OCI-LY3 (cell line): ENCODE results near the gene SAPCD2.

Experiments used
- CTCF ChIP-seq: fragments of 200-600, 300-600 bp; sonication (generic); IDR thresholded peaks from 2 replicates; pipeline ENCODE4 v1.5.1; 2014; ENCODE audit warnings: antibody characterized with exemption, low read length, low read depth
- EZH2phosphoT487 ChIP-seq: fragments of 200-600 bp; shearing (Covaris generic); IDR thresholded peaks from 2 replicates; pipeline ENCODE4 v1.6.1; 2018; ENCODE audit warnings: antibody characterized with exemption, mixed run types, low read depth

- TF ChIP-seq CTCF (no peak), EZH2phosphoT487 (no peak)
Observed at GRCh38 chr9:137013571-137013940, 56.8 kb downstream of the SAPCD2 start.
